22Rv1 (cell line): Measurements from ENCODE around the gene SLC30A4.

Source experiments
- CTCF ChIP-seq: fragments of 450-650 bp; IDR thresholded peaks from 2 replicates; pipeline ENCODE4 v1.5.1; 2017; ENCODE audit warnings: mild to moderate bottlenecking
- ZFX ChIP-seq: fragments of 450-650 bp; IDR thresholded peaks from 2 replicates; pipeline ENCODE4 v1.6.1; 2017; ENCODE audit warnings: antibody characterized with exemption, borderline replicate concordance

DNA sequence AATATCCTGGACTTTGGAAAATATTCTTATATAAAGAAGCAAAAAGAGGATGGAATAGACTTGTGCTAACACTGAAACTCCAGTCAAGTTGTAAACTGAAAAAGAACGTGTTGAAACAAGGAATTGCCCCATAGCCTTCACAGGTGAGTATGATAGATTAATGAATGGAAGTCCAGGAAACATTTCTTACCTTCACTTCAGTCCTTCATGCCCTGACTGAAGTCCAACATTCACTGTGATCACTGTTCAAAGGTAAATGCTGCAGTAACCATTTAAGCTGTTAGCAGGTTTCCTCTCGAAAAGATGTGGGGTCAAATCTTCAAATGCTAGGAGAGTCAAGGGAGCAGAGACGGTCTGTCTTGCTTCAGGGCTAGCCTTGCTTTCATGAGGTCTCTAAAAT lies 46.1 kb downstream of the SLC30A4 start:
- TF ChIP-seq CTCF (no peak), ZFX (no peak)
